Bronchial epithelial cell (primary cell): ENCODE data around the gene RANGRF. TPM values are rescaled to one million over a fixed set of nuclear protein-coding genes. Genes with fewer than 3 reads are reported as not detected.
A peak's percentile ranks its signal among the peaks of the same experiment; 100 is the strongest.

Experiments used
- DNase-seq: peaks from one replicate; pipeline ENCODE4 v3.0.0-alpha.2; 2010; ENCODE audit warnings: low read depth
- FAIRE-seq: peaks from 2 replicates; lab custom pipeline; 2011; peaks lifted over from hg19 to GRCh38; lab: Jason Lieb, UNC
- H3K27me3 ChIP-seq: 2 replicates; pipeline ENCODE4 v1.5.1; 2011; ENCODE audit warnings: low read length; ENCODE audit not compliant: control insufficient read depth, insufficient read depth
- H3K36me3 ChIP-seq: 2 replicates; pipeline ENCODE4 v1.5.1; 2011; ENCODE audit warnings: low read length; ENCODE audit not compliant: control insufficient read depth, insufficient read depth
- H3K4me3 ChIP-seq: 2 replicates; pipeline ENCODE4 v1.5.1; 2011; ENCODE audit warnings: mild to moderate bottlenecking, low read depth, low read length, control low read depth
- total RNA-seq: library from RNA; depleted of rRNA; stranded (reverse); fragments of >200 nt; gene quantifications from 2 replicates; pipeline ENCODE4 v1.2.1, GENCODE V29; 2014
- TF ChIP-seq, protein P1 (sequence below): IDR thresholded peaks from 2 replicates; pipeline ENCODE4 v1.5.1; 2011; ENCODE audit warnings: mild to moderate bottlenecking, moderate library complexity, low read length, control low read depth, inconsistent platforms; ENCODE audit not compliant: insufficient read depth, severe bottlenecking

The RANGRF gene
- total RNA-seq, 1 donor from 2014 or later: 11.8 TPM

- peaks cover 25% of the 10 kb centered on the region for H3K27me3 ChIP-seq
- no peak overlapping the region for H3K4me3 ChIP-seq
- FAIRE-seq: no peak
- DNase-seq: no peak
- TF ChIP-seq, protein P1, sequence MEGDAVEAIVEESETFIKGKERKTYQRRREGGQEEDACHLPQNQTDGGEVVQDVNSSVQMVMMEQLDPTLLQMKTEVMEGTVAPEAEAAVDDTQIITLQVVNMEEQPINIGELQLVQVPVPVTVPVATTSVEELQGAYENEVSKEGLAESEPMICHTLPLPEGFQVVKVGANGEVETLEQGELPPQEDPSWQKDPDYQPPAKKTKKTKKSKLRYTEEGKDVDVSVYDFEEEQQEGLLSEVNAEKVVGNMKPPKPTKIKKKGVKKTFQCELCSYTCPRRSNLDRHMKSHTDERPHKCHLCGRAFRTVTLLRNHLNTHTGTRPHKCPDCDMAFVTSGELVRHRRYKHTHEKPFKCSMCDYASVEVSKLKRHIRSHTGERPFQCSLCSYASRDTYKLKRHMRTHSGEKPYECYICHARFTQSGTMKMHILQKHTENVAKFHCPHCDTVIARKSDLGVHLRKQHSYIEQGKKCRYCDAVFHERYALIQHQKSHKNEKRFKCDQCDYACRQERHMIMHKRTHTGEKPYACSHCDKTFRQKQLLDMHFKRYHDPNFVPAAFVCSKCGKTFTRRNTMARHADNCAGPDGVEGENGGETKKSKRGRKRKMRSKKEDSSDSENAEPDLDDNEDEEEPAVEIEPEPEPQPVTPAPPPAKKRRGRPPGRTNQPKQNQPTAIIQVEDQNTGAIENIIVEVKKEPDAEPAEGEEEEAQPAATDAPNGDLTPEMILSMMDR: no peak
- no peaks in the 10 kb centered on the region for H3K36me3 ChIP-seq
Observed at GRCh38 chr17:8314797-8315763, 26.6 kb downstream of the RANGRF start.

DNA sequence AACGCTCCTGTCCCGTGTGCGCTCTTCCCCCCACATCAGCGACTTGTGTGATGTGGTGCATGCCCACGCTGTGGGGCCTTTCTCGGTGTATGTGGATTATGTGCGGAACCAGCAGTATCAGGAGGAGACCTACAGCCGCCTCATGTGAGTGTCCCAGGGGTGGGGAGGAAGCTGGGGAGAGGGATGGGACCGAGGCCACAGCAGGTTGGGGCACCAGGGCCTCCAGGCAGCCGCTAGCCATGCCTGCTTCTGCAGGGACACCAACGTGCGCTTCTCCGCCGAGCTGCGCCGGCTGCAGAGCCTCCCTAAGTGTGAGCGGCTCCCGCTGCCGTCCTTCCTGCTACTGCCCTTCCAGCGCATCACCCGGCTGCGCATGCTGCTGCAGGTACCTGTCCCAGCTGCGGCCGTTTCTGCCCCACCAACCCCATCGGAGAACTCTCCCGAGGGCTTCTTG, 27.3 kb downstream of the RANGRF start:
- DNase-seq (no peak), FAIRE-seq (no peak)
- Histone ChIP-seq H3K36me3 (no peaks in the 10 kb centered on the region), H3K27me3 (peaks cover 23% of the 10 kb centered on the region), H3K4me3 (no peak overlapping the region)
- TF ChIP-seq, protein P1: no peak

DNA sequence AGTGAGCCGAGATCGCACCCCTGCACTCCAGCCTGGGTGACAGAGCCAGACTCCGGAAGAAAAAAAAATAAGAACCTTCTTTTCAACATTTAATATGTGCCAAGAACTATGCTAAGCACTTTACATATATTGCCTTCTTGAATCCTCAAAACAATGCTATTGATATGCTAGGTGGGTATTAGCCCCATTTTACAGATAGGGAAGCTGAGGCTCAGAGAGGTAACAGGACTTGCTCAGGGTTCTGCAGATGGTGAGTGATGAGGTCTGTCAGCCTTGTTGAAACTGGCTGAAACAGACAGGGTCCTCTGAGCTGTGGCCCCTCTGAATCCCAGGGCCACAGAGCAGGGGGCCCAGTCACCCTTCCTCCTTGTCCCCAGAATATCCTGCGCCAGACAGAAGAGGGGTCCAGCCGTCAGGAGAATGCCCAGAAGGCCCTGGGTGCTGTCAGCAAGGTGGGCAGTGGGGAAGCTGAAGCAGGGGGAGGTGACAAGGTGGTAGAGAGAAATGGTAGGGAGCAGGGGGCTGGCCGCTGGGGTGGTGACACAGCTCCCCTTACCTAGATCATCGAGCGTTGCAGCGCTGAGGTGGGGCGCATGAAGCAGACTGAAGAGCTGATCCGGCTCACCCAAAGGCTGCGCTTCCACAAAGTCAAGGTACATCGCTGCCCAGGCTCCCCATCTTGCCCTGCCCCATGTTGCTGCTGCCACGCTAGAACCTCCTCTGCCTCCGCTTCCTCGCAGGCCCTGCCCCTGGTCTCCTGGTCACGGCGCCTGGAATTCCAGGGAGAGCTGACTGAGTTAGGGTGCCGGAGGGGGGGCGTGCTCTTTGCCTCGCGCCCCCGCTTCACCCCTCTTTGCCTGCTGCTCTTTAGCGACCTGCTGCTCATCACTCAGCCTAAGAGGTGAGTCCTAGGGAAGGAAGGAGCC, 29.8 kb downstream of the RANGRF start:
- FAIRE-seq (no peak), DNase-seq (no peak)
- no peaks in the 10 kb centered on the region for H3K36me3 ChIP-seq
- peaks cover 13% of the 10 kb centered on the region for H3K27me3 ChIP-seq
- no peak overlapping the region for H3K4me3 ChIP-seq
- TF ChIP-seq, protein P1: no peak

GRCh38 chr17:8320262-8320661, 31.8 kb downstream of the RANGRF start:
- FAIRE-seq: no peak
- H3K27me3 ChIP-seq: peaks cover 8% of the 10 kb centered on the region
- no peak overlapping the region for H3K4me3 ChIP-seq

DNA sequence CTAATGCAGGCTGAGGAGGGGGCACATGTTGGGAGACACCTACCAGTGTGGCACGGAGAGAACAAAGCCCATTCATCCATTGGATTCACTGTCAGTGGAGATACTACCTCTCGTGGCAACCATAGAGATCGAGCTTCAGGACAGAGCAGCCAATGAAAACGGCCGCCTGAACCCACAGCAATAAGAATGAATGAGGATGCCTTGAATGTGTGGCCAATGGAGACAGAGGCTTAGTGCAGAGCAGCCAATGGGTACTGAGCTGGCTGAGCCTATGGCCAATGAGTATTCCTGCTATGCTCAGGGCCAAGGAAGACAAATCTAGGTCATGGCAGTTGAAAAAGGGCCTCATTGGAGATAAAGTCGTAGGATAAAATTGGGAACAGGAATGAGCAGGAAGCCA, 32.5 kb downstream of the RANGRF start:
- TF ChIP-seq, protein P1: no peak
- no peak for DNase-seq
- Histone ChIP-seq H3K4me3 (no peak overlapping the region), H3K36me3 (no peaks in the 10 kb centered on the region), H3K27me3 (peaks cover 2% of the 10 kb centered on the region)
- peak; percentile 13 for FAIRE-seq

More at GRCh38 chr17:8320262-8320661, 31.8 kb downstream of the RANGRF start:
- DNase-seq: no peak
- TF ChIP-seq, protein P1: no peak
- H3K36me3 ChIP-seq: no peaks in the 10 kb centered on the region
